OCI-LY3 (cell line): ENCODE measurements around the gene CYSRT1.

ENCODE experiments used
- EZH2phosphoT487 ChIP-seq: fragments of 200-600 bp; shearing (Covaris generic); IDR thresholded peaks from 2 replicates; pipeline ENCODE4 v1.6.1; 2018; ENCODE audit warnings: antibody characterized with exemption, mixed run types, low read depth
- TF ChIP-seq, protein P1 (sequence below): fragments of 200-600, 300-600 bp; sonication (generic); IDR thresholded peaks from 2 replicates; pipeline ENCODE4 v1.5.1; 2014; ENCODE audit warnings: antibody characterized with exemption, low read length, low read depth

DNA sequence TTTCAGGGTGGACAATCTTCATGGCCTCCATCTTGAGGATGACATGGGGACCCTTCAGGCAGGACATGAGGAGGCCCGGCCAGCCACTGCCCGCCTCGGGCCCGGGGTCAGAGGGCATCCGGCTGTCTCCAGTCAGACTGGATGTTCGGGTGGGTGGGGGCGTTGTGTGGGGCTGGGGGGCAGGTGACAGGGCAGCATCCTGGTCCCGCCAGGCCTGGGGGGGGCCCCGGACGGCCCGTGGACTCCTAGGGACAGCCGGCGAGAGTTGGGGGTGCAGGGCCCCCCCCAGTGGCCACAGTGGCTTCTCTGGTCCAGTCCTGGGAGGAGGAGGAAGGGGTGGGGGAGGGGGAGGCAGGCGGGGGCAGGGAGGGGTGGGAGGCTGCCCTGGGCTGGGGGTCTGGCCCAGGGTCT is 3.9 kb upstream of the CYSRT1 start:
- no peak for TF ChIP-seq EZH2phosphoT487
- TF ChIP-seq, protein P1, sequence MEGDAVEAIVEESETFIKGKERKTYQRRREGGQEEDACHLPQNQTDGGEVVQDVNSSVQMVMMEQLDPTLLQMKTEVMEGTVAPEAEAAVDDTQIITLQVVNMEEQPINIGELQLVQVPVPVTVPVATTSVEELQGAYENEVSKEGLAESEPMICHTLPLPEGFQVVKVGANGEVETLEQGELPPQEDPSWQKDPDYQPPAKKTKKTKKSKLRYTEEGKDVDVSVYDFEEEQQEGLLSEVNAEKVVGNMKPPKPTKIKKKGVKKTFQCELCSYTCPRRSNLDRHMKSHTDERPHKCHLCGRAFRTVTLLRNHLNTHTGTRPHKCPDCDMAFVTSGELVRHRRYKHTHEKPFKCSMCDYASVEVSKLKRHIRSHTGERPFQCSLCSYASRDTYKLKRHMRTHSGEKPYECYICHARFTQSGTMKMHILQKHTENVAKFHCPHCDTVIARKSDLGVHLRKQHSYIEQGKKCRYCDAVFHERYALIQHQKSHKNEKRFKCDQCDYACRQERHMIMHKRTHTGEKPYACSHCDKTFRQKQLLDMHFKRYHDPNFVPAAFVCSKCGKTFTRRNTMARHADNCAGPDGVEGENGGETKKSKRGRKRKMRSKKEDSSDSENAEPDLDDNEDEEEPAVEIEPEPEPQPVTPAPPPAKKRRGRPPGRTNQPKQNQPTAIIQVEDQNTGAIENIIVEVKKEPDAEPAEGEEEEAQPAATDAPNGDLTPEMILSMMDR: no peak
